Ovary (tissue), 1 donor: ENCODE measurements around the gene MPP2.

Source experiments
- EP300 ChIP-seq: sonication (generic); formaldehyde crosslinking; IDR thresholded peaks from one replicate; pipeline ENCODE4 v1.6.1; 2017; ENCODE audit warnings: antibody characterized with exemption
- POLR2A ChIP-seq: fragments of 450-650 bp; IDR thresholded peaks from one replicate; pipeline ENCODE4 v1.6.1; 2017; ENCODE audit warnings: antibody characterized with exemption, mild to moderate bottlenecking, moderate library complexity

- TF ChIP-seq EP300, result no peak
- TF ChIP-seq POLR2A, result no peak
These were observed 30.3 kb downstream of the MPP2 start for GRCh38 chr17:43877031-43877430.
